Astrocyte of the spinal cord (primary cell): ENCODE data around the gene DIAPH1.

Experiments
- DNase-seq: peaks from one replicate; pipeline ENCODE4 v3.0.0; 2011; ENCODE audit warnings: low read depth, low spot score
- H3K4me3 ChIP-seq: 2 replicates; pipeline ENCODE4 v1.5.1; 2011; ENCODE audit warnings: low read depth, mild to moderate bottlenecking, low read length, moderate library complexity
- CTCF ChIP-seq: IDR thresholded peaks from 2 replicates; pipeline ENCODE4 v1.5.1; 2012; ENCODE audit warnings: low read depth, mild to moderate bottlenecking, low read length, inconsistent platforms
- in situ Hi-C: cut with HindIII; loops from 2 replicates; pipeline ENCODE4 v1.10.0; 2017; ENCODE audit warnings: low sequenced_read_pairs

DIAPH1 gene

GRCh38 chr5:141636413-141637122 is 17.8 kb upstream of the DIAPH1 start, which contains the start of the genes HDAC3 and RELL2:
Gene HDAC3, minus strand, starts transcription at chr5:141636849. Its CDS starts 59 bp downstream, at chr5:141636790.
Gene RELL2, plus strand, starts transcription at chr5:141636997. Its CDS starts 1,229 bp downstream, at chr5:141638226.
- peak; percentile 88 for DNase-seq
- peak within 1 kb of the TSS; percentile 92 for H3K4me3 ChIP-seq
- in situ Hi-C loops = no loop called here
- no peak for TF ChIP-seq CTCF

GRCh38 chr5:141636106-141636412 is 17.3 kb upstream of the DIAPH1 start:
- in situ Hi-C loops = no loop called here
- peak overlapping the region; percentile 92 for H3K4me3 ChIP-seq
- no peak for DNase-seq
- TF ChIP-seq CTCF = no peak

- in situ Hi-C loops = no loop called here
- no peak for TF ChIP-seq CTCF
- DNase-seq = no peak
- H3K4me3 ChIP-seq = peak overlapping the region; percentile 92
Measured at GRCh38 chr5:141635646-141636045, 16.8 kb upstream of the DIAPH1 start.

- DNase-seq = no peak
- in situ Hi-C loops = no loop called here
- no peak overlapping the region for H3K4me3 ChIP-seq
- TF ChIP-seq CTCF = no peak
Measured at GRCh38 chr5:141634720-141635119, 15.9 kb upstream of the DIAPH1 start.

- in situ Hi-C loops = no loop called here
- H3K4me3 ChIP-seq = no peak overlapping the region
- DNase-seq = no peak
- TF ChIP-seq CTCF = no peak
Measured at GRCh38 chr5:141633871-141634561, 15.2 kb upstream of the DIAPH1 start.

- DNase-seq = no peak
Measured at GRCh38 chr5:141632650-141633049, 13.8 kb upstream of the DIAPH1 start.

More at GRCh38 chr5:141632650-141633049, 13.8 kb upstream of the DIAPH1 start:
- in situ Hi-C loops = no loop called here
- TF ChIP-seq CTCF = no peak
- H3K4me3 ChIP-seq = no peak overlapping the region
